Fibroblast of villous mesenchyme (primary cell): Measurements from ENCODE around the gene C11orf52. TPM values are rescaled to one million over a fixed set of nuclear protein-coding genes. Genes with fewer than 3 reads are reported as not detected.

Source experiments
- DNase-seq: peaks from one replicate; pipeline ENCODE4 v3.0.0-alpha.2; 2010; ENCODE audit warnings: low read depth
- H3K4me3 ChIP-seq: 2 replicates; pipeline ENCODE4 v1.5.1; 2011; ENCODE audit warnings: low read depth, mild to moderate bottlenecking, low read length
- total RNA-seq: library from RNA; depleted of rRNA; stranded (reverse); fragments of >200 nt; gene quantifications from 2 replicates; pipeline ENCODE4 v1.2.3, GENCODE V29; 2012
- TF ChIP-seq, protein P1 (sequence below): IDR thresholded peaks from 2 replicates; pipeline ENCODE4 v1.5.1; 2012; ENCODE audit warnings: low read depth, mild to moderate bottlenecking, low read length; ENCODE audit not compliant: insufficient read depth

C11orf52 gene
- total RNA-seq, 1 donor, result 0.86 TPM

DNA sequence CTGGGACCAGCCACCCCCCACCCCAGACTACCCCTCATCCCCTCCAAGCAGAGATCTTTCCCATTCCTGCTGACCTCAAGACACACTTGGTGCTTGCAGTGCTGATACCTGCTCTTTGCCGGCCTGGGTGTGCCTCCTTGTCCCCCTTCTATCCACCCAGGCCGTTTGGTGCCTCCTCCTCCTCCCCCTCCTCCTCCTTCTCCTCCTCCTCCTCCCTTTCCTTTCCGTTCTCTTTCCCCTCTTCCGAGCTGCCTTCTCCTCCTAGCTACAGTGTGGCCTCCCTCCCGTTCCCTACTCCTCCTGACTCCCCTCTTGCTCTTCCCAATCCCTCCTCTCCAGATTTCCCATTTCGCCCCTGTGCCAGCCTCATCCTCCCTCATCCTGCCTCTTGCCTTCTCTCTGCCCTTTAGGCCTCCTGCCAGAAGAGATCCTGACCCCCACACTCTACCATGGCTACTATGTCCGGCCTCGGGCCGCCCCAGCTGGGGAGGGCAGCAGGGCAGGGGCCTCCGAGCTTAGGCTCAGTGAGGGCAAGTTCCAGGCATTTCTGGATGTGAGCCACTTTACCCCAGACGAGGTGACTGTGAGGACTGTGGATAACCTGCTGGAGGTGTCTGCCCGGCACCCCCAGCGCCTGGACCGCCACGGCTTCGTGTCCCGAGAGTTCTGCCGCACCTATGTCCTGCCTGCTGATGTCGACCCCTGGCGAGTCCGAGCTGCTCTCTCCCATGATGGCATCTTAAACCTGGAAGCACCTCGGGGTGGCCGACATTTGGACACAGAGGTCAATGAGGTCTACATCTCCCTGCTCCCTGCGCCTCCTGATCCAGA lies 5.5 kb upstream of the C11orf52 start:
- TF ChIP-seq, protein P1, sequence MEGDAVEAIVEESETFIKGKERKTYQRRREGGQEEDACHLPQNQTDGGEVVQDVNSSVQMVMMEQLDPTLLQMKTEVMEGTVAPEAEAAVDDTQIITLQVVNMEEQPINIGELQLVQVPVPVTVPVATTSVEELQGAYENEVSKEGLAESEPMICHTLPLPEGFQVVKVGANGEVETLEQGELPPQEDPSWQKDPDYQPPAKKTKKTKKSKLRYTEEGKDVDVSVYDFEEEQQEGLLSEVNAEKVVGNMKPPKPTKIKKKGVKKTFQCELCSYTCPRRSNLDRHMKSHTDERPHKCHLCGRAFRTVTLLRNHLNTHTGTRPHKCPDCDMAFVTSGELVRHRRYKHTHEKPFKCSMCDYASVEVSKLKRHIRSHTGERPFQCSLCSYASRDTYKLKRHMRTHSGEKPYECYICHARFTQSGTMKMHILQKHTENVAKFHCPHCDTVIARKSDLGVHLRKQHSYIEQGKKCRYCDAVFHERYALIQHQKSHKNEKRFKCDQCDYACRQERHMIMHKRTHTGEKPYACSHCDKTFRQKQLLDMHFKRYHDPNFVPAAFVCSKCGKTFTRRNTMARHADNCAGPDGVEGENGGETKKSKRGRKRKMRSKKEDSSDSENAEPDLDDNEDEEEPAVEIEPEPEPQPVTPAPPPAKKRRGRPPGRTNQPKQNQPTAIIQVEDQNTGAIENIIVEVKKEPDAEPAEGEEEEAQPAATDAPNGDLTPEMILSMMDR, result no peak
- DNase-seq, result no peak
- peak overlapping the region; percentile 18 for H3K4me3 ChIP-seq

DNA sequence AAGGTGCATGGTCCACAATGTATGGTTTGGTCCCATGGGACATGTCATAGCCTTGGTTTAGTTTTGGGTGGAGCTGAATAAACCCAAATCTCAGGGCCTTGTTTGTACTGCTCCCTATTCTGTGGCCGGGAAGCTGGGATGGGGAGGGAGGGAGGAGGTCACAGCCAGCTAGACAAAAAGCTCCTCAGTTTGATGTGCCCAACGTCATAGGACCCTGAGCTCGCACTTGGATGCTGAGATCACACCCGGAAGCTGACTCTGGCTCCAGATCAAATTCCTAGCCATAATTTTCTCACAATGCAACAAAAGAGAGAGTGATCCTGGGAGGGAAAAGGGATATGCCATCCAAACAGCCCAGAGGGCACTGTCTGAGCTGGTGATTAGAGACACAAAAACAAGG lies 4.7 kb upstream of the C11orf52 start:
- no peak overlapping the region for H3K4me3 ChIP-seq
- peak; percentile 60 for DNase-seq
- TF ChIP-seq, protein P1, result no peak

DNA sequence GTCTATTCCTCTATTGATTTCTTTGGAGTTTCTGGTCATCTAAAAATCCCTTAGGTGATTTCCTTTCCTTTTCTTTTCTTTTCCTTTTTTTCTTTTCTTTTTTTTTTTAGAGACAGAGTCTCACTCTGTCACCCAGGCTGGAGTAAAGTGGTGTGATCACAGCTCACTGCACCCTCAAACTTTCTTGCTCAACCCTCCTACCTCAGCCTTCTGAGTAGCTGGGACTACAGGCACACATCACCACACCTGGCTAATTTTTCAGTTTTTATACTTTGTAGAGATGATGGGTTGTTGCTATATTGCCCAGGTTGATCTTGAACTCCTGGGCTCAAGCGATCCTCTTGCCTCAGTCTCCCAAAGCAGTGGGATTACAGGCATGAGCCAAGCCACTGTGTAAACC lies 1.9 kb upstream of the C11orf52 start:
- TF ChIP-seq, protein P1, result no peak
- DNase-seq, result no peak
- H3K4me3 ChIP-seq, result no peak overlapping the region

DNA sequence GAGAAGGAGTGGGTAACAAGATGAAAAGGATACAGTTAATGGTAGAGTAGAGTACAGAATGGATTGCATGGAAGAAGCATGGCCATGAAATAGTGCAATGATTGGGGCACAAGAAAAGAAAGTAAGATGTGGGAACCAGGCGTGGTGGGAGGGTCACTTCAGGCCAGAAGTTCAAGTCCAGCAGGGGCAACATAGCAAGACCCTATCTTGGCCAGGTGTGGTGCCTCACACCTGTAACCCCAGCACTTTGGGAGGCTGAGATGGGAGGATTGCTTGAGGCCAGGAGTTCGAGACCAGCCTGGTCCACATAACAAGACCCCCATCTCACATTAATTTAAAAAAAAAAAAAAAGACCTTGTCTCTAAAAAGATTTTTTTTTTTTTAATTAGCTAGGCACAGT lies 1.4 kb upstream of the C11orf52 start:
- DNase-seq, result no peak
- TF ChIP-seq, protein P1, result no peak
- no peak overlapping the region for H3K4me3 ChIP-seq

DNA sequence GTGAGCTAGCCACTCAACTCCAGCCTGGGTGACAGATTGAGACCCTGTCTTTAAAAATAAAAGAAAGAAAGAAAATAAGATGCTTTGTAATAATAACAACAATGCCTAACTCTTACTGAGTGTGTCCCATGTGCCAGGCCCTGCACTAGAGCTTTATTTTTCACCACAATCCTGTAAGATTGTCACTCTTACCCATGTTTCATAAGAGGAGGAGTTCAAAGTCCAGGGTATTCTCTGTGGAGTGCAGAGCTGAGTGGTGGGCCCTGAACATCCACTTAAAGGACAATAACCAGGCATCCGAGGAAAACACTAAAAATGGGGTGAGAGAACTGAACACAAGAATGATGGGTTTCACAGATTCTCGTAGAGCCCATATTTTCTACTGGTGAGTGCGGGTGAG lies 925 bp upstream of the C11orf52 start:
- TF ChIP-seq, protein P1, result no peak
- no peak for DNase-seq
- no peak overlapping the region for H3K4me3 ChIP-seq

DNA sequence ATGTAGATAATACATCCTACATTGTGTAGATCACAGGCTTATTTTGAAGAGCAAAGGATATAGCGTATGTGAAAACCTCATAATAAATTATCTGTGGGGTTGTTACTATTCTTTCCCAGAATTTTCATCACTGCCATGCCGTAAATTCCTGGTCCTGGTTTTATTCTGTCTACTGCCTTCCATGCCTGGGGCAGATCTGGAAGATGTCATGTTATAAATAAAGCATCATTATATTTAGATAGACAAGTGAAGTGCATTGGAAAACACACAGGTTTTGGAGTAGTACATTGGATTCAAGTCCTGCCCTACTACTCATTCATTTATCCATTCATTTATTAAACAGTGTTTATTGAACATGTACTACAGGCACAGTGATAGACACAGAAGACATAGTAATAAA lies 2.2 kb downstream of the C11orf52 start:
- TF ChIP-seq, protein P1, result no peak
- DNase-seq, result no peak
- H3K4me3 ChIP-seq, result no peak overlapping the region
